Activated CD8-positive, alpha-beta T cell treated with anti-CD3 and anti-CD28 coated beads for 36 hours (primary cell): ENCODE data around the gene EP300. TPM values are rescaled to one million over a fixed set of nuclear protein-coding genes. Genes with fewer than 3 reads are reported as not detected.
"Not testable (repeated sequence)": the region's sequence is repeated elsewhere in the genome, so short reads cannot be mapped to it uniquely, and the experiment has no call there.

Experiments
- ATAC-seq: fragments of 200-7000 bp; cut with Tn5 transposase; one replicate; pipeline ENCODE4 v1.10.0; 2021; ENCODE audit warnings: mild to moderate bottlenecking, moderate library complexity
- CTCF ChIA-PET: fragments of 350-600 bp; sonication (Branson Sonifier 250); formaldehyde crosslinking; loops from one replicate; lab custom pipeline; 2021; ENCODE audit warnings: antibody characterized with exemption; lab: Charles Lee
- POLR2A ChIA-PET: fragments of 350-600 bp; sonication (Branson Sonifier 250); formaldehyde crosslinking; loops from one replicate; lab custom pipeline; 2021; ENCODE audit warnings: antibody characterized with exemption; lab: Charles Lee
- DNase-seq: peaks from one replicate; pipeline ENCODE4 v3.0.0-alpha.2; 2020
- H3K27ac Mint-ChIP-seq: one replicate; pipeline ENCODE4 v1.8.0; 2021; ENCODE audit warnings: mild to moderate bottlenecking, mixed read lengths
- H3K27me3 Mint-ChIP-seq: one replicate; pipeline ENCODE4 v1.8.0; 2021; ENCODE audit warnings: mixed read lengths
- H3K36me3 Mint-ChIP-seq: one replicate; pipeline ENCODE4 v1.8.0; 2021; ENCODE audit warnings: low read depth, mixed read lengths
- H3K4me1 Mint-ChIP-seq: one replicate; pipeline ENCODE4 v1.8.0; 2021; ENCODE audit warnings: low read depth, mixed read lengths
- H3K4me3 Mint-ChIP-seq: one replicate; pipeline ENCODE4 v1.8.0; 2021; ENCODE audit warnings: mild to moderate bottlenecking, moderate library complexity, mixed read lengths
- H3K9me3 Mint-ChIP-seq: one replicate; pipeline ENCODE4 v1.8.0; 2021; ENCODE audit warnings: mixed read lengths
- CTCF ChIP-seq: fragments of 200-600 bp; IDR thresholded peaks from one replicate; pipeline ENCODE4 v1.8.0; 2022; ENCODE audit warnings: antibody characterized with exemption, mild to moderate bottlenecking
- intact Hi-C: fragments of 100-400 bp; cut with micrococcal nuclease; formaldehyde crosslinking; loops from one replicate; pipeline ENCODE4 v1.10.0; 2022
- total RNA-seq, 2 experiments: library from RNA; stranded (reverse); gene quantifications; one replicate each; pipeline ENCODE4 v1.2.3, GENCODE V29; 2021

EP300 gene
- total RNA-seq, 2 experiments from 2014 or later = 39.6 to 39.7 TPM

- intact Hi-C loops = no loop called here
- Mint-ChIP-seq H3K36me3 (peaks cover 51% of the 10 kb centered on the region), H3K27ac (peak overlapping the region; percentile 65), H3K9me3 (no peaks in the 10 kb centered on the region), H3K4me3 (no peak overlapping the region), H3K27me3 (no peaks in the 10 kb centered on the region), H3K4me1 (peaks cover 3% of the 10 kb centered on the region)
- CTCF ChIA-PET = interaction anchor here (1.0 to 2.1 kb wide), 2 partner anchors 9 to 66 kb away, joined by 3 to 5 read pairs; no protein-coding TSS in a partner anchor
- TF ChIP-seq CTCF = no peak
- POLR2A ChIA-PET = no interaction called here
- DNase-seq = no peak
- ATAC-seq = no peak
Observed at GRCh38 chr22:41171996-41172395, 79.6 kb downstream of the EP300 start.

GRCh38 chr22:41175546-41175945, 83.2 kb downstream of the EP300 start:
- ATAC-seq (no peak), DNase-seq (no peak)
- Mint-ChIP-seq H3K27me3 (no peaks in the 10 kb centered on the region), H3K36me3 (peaks cover 42% of the 10 kb centered on the region), H3K4me3 (no peak overlapping the region), H3K4me1 (peaks cover 3% of the 10 kb centered on the region), H3K9me3 (no peaks in the 10 kb centered on the region), H3K27ac (peak overlapping the region; percentile 22)
- CTCF ChIA-PET = no interaction called here
- no peak for TF ChIP-seq CTCF
- intact Hi-C loops = no loop called here
- POLR2A ChIA-PET = no interaction called here

GRCh38 chr22:41177040-41177621, 84.7 kb downstream of the EP300 start:
- DNase-seq (no peak), ATAC-seq (no peak)
- H3K4me1 Mint-ChIP-seq = peaks cover 3% of the 10 kb centered on the region
- H3K9me3 Mint-ChIP-seq = no peaks in the 10 kb centered on the region
- POLR2A ChIA-PET = interaction anchor here (1.1 kb wide), 1 partner anchor 69 kb away, joined by 3 read pairs; no protein-coding TSS in a partner anchor
- H3K36me3 Mint-ChIP-seq = peaks cover 42% of the 10 kb centered on the region
- intact Hi-C loops = no loop called here
- H3K27me3 Mint-ChIP-seq = no peaks in the 10 kb centered on the region
- no peak overlapping the region for H3K27ac Mint-ChIP-seq
- CTCF ChIA-PET = no interaction called here
- H3K4me3 Mint-ChIP-seq = no peak overlapping the region
- no peak for TF ChIP-seq CTCF

GRCh38 chr22:41177622-41178424, 85.4 kb downstream of the EP300 start:
- H3K4me3 Mint-ChIP-seq = no peak overlapping the region
- TF ChIP-seq CTCF = no peak
- no peak overlapping the region for H3K27ac Mint-ChIP-seq
- intact Hi-C loops = no loop called here
- peaks cover 37% of the 10 kb centered on the region for H3K36me3 Mint-ChIP-seq
- H3K9me3 Mint-ChIP-seq = no peaks in the 10 kb centered on the region
- H3K4me1 Mint-ChIP-seq = peaks cover 3% of the 10 kb centered on the region
- ChIA-PET POLR2A (no interaction called here), CTCF (no interaction called here)
- no peaks in the 10 kb centered on the region for H3K27me3 Mint-ChIP-seq
- no peak for ATAC-seq
- DNase-seq = no peak

GRCh38 chr22:41178425-41178975, 86.1 kb downstream of the EP300 start:
- Mint-ChIP-seq H3K4me3 (no peak overlapping the region), H3K4me1 (peaks cover 3% of the 10 kb centered on the region), H3K27ac (no peak overlapping the region), H3K9me3 (no peaks in the 10 kb centered on the region), H3K27me3 (no peaks in the 10 kb centered on the region), H3K36me3 (peaks cover 32% of the 10 kb centered on the region)
- no peak for TF ChIP-seq CTCF
- CTCF ChIA-PET = no interaction called here
- POLR2A ChIA-PET = no interaction called here
- DNase-seq = no peak
- ATAC-seq = no peak
- intact Hi-C loops = no loop called here

- H3K4me1 Mint-ChIP-seq, intact Hi-C loops, H3K9me3 Mint-ChIP-seq, DNase-seq, POLR2A ChIA-PET, H3K4me3 Mint-ChIP-seq, H3K27ac Mint-ChIP-seq, ATAC-seq, H3K27me3 Mint-ChIP-seq: not testable (repeated sequence)
- CTCF ChIA-PET = interaction anchor here (1.4 kb wide), 1 partner anchor 8 kb away, joined by 3 read pairs; no protein-coding TSS in a partner anchor
- H3K36me3 Mint-ChIP-seq = peaks cover 29% of the 10 kb centered on the region
Observed at GRCh38 chr22:41180362-41180761, 88.0 kb downstream of the EP300 start.
